SW 1271 (cell line): ENCODE data around the gene TEX35.
"Not testable (repeated sequence)": the region's sequence is repeated elsewhere in the genome, so short reads cannot be mapped to it uniquely, and the experiment has no call there.

Experiments
- DNase-seq, 2 experiments: peaks; one replicate each; lab custom pipeline; 2025; lab: John Stamatoyannopoulos, UW

The TEX35 gene

GRCh38 chr1:178541829-178542553 is 29.1 kb downstream of the TEX35 start:
- DNase-seq: no peak

- peak in 1 of 2 experiments; percentile 49 for DNase-seq
Measured at GRCh38 chr1:178542554-178543289, 29.8 kb downstream of the TEX35 start.

- DNase-seq: no peak
Measured at GRCh38 chr1:178543290-178543607, 30.3 kb downstream of the TEX35 start.

GRCh38 chr1:178544531-178544930 is 31.6 kb downstream of the TEX35 start:
- DNase-seq: no peak

DNA sequence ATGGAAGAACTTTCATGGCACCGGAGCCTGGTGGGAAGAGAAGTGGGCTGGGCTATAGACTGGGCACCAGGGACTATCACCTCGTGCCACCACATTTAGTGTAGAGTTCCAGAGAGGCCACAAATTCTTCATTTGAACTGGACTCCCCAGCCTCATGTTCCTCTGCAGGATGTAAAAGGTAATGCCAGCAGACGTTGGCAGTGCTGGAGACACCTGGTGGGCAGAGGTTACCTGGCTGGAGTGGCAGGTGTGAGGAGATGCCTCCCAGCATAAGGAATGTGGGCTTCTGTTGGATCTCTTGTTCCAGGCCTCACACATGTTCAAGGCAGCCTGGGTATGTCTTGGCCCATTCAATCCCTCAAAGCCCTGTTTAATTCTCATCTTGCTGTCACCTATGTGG is 35.2 kb downstream of the TEX35 start:
- no peak for DNase-seq

GRCh38 chr1:178551307-178551706 is 38.4 kb downstream of the TEX35 start:
- no peak for DNase-seq

- no peak for DNase-seq
Measured at GRCh38 chr1:178551940-178552339, 39.0 kb downstream of the TEX35 start.

DNA sequence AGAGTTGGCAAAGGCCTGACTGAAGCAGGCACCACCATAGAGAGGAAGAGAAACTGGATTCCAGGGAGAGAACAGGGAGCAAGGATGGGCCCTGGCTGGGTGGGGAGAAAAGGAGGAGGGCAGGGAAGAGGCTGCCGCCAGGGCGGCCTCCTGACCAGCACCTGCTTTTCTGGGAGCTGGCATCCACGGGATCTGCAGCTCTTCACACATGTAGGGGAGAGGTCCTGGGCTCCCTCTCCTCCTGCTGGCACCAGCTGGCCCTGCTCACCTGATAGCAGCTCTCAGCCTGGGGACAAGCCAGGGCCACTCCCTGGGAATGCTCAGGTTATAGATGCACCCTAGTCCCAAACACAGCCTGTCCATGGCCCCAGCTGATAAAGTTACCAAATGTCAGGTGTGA is 39.9 kb downstream of the TEX35 start:
- no peak for DNase-seq

DNA sequence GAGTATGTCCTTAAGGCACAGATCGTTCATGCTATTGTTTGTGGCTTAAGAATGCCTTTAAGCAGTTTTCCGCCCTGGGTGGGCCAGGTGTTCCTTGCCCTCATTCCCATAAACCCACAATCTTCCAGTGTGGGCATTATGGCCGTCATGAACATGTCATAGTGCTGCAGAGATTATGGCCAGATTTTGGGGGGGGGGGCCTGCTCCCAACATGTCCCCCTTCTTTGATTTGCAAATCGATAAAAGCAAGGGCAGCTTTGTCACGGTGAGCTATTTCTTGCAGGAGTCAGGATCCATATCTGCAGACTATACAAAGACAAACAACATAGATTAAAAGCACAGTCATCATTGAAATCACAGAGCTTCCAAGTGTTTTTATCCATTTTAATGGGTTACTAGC is 41.4 kb downstream of the TEX35 start:
- not testable (repeated sequence) for DNase-seq

- DNase-seq: not testable (repeated sequence)
Measured at GRCh38 chr1:178555613-178556012, 42.7 kb downstream of the TEX35 start.

- not testable (repeated sequence) for DNase-seq
Measured at GRCh38 chr1:178558816-178559215, 45.9 kb downstream of the TEX35 start.

- DNase-seq: no peak
Measured at GRCh38 chr1:178560871-178561376, 48.0 kb downstream of the TEX35 start.

- DNase-seq: no peak
Measured at GRCh38 chr1:178563099-178563820, 50.4 kb downstream of the TEX35 start.

GRCh38 chr1:178564086-178564782 is 51.3 kb downstream of the TEX35 start:
- DNase-seq: no peak

GRCh38 chr1:178564783-178565180 is 51.9 kb downstream of the TEX35 start:
- no peak for DNase-seq

GRCh38 chr1:178565586-178565985 is 52.7 kb downstream of the TEX35 start:
- no peak for DNase-seq

DNA sequence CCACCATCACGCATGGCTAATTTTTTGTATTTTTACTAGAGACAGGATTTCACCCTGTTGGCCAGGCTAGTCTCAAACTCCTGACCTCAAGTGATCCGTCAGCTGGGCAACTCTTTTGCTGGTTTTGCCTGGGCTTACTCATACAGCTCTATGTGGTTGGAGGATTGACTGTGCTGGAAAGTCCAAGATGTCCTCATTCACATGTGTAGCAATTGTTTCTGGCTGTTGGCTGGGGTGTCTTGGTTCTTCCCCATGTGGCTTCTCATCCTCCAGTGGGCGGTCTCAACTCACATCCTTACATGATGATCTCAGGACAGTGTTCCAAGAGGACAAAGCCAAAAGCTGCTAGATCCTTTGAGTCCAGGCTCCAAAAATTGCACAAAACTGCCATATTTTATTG is 53.3 kb downstream of the TEX35 start:
- DNase-seq: no peak

GRCh38 chr1:178571807-178572206 is 58.9 kb downstream of the TEX35 start:
- no peak for DNase-seq
